Spinal cord (tissue), 10 donors: ENCODE results near the gene INO80. TPM values are rescaled to one million over a fixed set of nuclear protein-coding genes. Genes with fewer than 3 reads are reported as not detected.

Experiments used
- DNase-seq, 6 donors: peaks; one replicate each; pipeline versions ENCODE4 v3.0.0 to v3.0.0-alpha.2; 2013 to 2015; ENCODE audit warnings: low spot score in 6 of 6, low read depth in 4 of 6
- H3K27ac ChIP-seq: one replicate; pipeline ENCODE4 v1.5.1; 2013; ENCODE audit warnings: low read depth, low read length, control low read depth
- H3K27me3 ChIP-seq: one replicate; pipeline ENCODE4 v1.6.1; 2013; ENCODE audit warnings: low read length; ENCODE audit not compliant: control insufficient read depth, insufficient read depth
- H3K36me3 ChIP-seq: one replicate; pipeline ENCODE4 v1.6.1; 2013; ENCODE audit warnings: low read length; ENCODE audit not compliant: control insufficient read depth, insufficient read depth
- H3K4me1 ChIP-seq: one replicate; pipeline ENCODE4 v1.6.1; 2013; ENCODE audit warnings: low read length; ENCODE audit not compliant: control insufficient read depth, insufficient read depth
- H3K4me3 ChIP-seq: one replicate; pipeline ENCODE4 v1.5.1; 2013; ENCODE audit warnings: low read depth, low read length, control low read depth
- H3K9me3 ChIP-seq: one replicate; pipeline ENCODE4 v1.6.1; 2013; ENCODE audit warnings: low read length; ENCODE audit not compliant: control insufficient read depth, insufficient read depth
- WGBS: methylation state at CpG from one replicate; pipeline ENCODE4 v1.1.5; 2013; ENCODE audit warnings: missing lambda C conversion rate; ENCODE audit not compliant: insufficient coverage; 5-methylcytosine and 5-hydroxymethylcytosine counted together
- polyA plus RNA-seq, 2 donors: library from polyadenylated mRNA; unstranded; fragments of 120-200 nt; gene quantifications; one replicate each; pipeline ENCODE4 v1.2.1, GENCODE V29; 2013; ENCODE audit not compliant: insufficient read length in 2 of 2
- total RNA-seq, 2 donors: library from RNA; depleted of rRNA in 1 of 2; stranded (reverse); fragments of 120-200 nt in 1 of 2; fragments of >200 nt in 1 of 2; gene quantifications; one replicate each; pipeline versions ENCODE4 v1.2.3 to v1.2.4, GENCODE V29; 2013 to 2014
- donor health status: healthy.

Gene INO80
- total and polyA plus RNA-seq, 4 donors = 15.9 to 27.8 (median 19.3) TPM

DNA sequence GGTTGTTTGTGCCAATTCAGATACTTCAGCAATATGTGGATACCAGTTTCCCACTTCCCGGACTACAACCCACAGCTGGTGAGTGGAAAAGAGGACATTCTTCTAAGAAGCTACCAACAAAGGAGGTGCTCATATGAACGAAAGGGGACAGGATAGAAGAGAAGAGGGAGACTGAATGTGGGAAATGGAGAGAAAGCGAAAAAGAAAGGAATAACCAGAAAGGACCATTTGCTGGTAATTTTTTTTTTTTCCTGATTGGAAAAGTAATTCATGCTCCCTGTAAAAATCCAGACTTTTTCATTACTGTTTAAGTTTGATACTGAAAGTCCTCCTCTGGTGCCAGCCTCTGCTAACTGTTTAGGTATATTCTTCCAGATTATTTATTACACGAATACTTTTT lies 164.3 kb downstream of the INO80 start:
- no peak for DNase-seq
- no peaks in the 10 kb centered on the region for H3K9me3 ChIP-seq
- H3K4me3 ChIP-seq = no peak overlapping the region
- 71% methylated on average over 1 of the region's 4 CpGs for WGBS
- peaks cover 16% of the 10 kb centered on the region for H3K27me3 ChIP-seq
- H3K36me3 ChIP-seq = peaks cover 17% of the 10 kb centered on the region
- no peak overlapping the region for H3K27ac ChIP-seq
- peaks cover 39% of the 10 kb centered on the region for H3K4me1 ChIP-seq

DNA sequence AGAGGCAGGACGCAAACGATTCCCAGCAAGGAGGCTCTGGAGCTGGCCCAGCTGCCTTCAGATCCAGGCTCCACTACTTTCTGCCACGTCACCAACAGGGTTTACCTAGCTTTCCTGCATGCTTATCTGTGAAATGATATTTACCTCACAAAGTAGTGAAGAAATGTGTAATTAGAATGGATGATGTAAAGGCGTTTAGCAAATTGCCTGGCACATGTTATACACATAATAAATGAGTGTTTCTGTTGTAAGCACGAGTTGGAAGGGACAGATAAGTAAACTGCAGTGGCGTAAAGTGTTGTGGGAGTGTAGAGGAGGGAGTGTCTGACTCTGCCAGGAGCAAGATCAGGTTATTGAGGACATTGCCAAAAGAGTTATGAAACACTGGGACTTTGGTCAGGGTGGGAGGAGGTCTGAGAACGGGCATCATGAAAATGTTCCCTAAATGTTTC lies 166.3 kb downstream of the INO80 start:
- Histone ChIP-seq H3K27ac (no peak overlapping the region), H3K4me3 (no peak overlapping the region), H3K9me3 (no peaks in the 10 kb centered on the region), H3K36me3 (no peaks in the 10 kb centered on the region), H3K27me3 (peaks cover 16% of the 10 kb centered on the region), H3K4me1 (peaks cover 21% of the 10 kb centered on the region)
- 50% methylated on average over 2 of the region's 7 CpGs for WGBS
- DNase-seq = no peak

DNA sequence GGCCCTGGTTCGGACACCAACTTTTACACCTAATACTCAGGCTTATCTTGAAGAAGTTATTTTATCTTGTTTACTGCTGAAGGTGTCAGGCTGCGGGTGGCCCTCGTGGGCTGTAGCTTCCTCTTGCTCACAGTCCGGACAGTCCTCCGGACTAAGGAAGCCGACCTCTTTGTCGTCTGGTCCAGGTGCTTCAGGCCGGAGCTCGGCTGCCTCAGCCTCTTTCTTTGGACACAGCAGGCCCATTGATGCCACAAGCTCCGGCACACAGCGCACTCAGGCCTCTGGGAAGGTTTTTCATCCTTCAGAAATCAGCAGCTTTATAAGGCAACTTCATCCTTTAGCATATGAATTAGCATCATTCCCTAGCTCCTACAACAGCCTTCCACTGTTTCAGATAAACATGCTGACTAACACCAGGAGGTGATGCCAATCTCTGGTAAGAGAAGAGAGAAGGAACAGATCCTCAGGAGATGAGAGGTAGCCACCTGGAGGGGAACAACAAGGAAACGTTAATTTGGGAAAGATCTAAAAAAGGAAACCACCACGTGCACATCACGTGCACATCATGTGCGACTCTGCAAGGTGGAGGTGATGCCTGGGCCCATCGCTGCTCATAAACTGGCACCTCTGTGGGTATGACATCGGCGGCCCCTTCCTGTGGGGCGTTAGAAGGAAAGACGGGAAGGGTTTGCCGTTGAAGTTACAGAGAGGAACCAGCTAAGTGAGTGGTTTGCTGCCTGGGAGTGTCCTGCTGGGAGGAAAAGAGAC lies 167.2 kb downstream of the INO80 start:
- no peaks in the 10 kb centered on the region for H3K36me3 ChIP-seq

DNA sequence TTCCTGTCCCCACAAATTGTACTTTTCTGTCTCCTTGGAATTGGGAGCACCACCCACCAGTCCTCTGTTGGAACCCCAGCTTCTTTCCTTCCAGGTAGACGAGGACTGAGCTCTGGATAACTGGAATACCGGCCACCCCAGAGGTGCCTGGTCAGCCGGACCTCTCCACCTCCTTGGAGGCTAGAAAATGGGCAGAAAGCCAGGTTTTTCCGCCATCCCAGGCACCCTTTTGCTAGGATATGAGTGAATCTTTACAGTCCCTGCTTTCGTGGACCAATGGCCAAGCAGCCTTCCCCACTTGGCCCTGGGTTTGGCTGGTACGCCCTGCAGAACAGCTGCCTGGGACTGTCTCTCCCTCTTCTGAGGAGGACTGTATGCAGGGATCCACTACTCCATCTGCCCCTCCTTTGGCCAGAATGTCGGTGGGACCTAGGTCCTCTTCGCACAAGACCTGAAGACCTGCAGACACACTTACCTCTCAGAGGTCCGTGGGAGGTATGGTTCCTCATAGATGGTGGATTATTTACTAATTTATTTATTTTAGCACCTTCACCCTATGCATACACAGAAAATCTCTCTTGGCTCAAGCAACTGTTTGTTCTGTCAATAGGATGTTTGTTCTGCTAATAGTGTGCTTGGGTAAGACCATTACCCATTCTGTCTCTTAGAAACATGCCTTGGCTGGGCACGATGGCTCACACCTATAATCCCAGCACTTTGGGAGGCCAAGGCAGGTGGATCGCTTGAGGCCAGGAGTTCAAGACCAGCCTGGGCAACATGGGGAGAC lies 171.4 kb downstream of the INO80 start:
- no peak for DNase-seq
- peaks cover 22% of the 10 kb centered on the region for H3K27me3 ChIP-seq
- H3K4me3 ChIP-seq = no peak overlapping the region
- H3K9me3 ChIP-seq = no peaks in the 10 kb centered on the region
- H3K27ac ChIP-seq = no peak overlapping the region
- peaks cover 27% of the 10 kb centered on the region for H3K4me1 ChIP-seq
- H3K36me3 ChIP-seq = no peaks in the 10 kb centered on the region
- WGBS = 89% methylated on average over 6 of the region's 11 CpGs

More for the DNA sequence above, 167.2 kb downstream of the INO80 start:
- H3K9me3 ChIP-seq = no peaks in the 10 kb centered on the region
- DNase-seq = no peak
- H3K4me3 ChIP-seq = no peak overlapping the region
- peaks cover 17% of the 10 kb centered on the region for H3K4me1 ChIP-seq
- H3K27ac ChIP-seq = no peak overlapping the region
- WGBS = 76% methylated on average over 19 of the region's 21 CpGs
- H3K27me3 ChIP-seq = peaks cover 22% of the 10 kb centered on the region

DNA sequence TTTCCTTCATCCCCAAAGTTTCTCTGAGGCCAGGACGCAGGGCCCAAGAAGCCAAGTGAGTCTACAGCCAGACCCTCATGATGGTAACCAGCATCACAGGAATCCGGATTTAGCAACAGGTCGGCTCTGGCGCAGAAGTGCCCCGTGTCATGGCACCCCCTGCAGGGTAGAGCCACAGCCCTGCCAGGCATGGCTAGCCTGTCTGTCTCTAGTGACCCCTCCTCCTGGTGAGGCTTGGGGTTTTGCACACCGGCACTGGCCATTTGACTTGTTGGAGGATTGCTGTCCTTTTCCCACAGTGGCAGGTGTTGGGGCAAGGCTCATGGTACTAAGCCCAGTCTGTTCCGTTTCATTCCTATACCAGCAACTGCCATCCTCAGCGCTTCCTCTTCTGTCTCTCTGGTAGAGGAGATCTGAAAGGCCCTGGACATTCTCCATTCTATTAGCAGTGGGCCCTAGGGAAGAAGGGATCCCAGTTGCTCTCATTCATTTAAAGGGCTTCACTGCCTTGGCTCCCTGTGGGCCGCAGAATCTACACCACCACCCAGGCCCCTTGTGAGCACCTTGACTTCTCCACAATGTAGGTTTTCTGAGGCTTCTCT lies 172.2 kb downstream of the INO80 start:
- Histone ChIP-seq H3K36me3 (no peaks in the 10 kb centered on the region), H3K27ac (no peak overlapping the region), H3K27me3 (peaks cover 16% of the 10 kb centered on the region), H3K9me3 (no peaks in the 10 kb centered on the region), H3K4me1 (peaks cover 27% of the 10 kb centered on the region), H3K4me3 (no peak overlapping the region)
- no peak for DNase-seq
- WGBS = 97% methylated on average over 7 of the region's 9 CpGs

DNA sequence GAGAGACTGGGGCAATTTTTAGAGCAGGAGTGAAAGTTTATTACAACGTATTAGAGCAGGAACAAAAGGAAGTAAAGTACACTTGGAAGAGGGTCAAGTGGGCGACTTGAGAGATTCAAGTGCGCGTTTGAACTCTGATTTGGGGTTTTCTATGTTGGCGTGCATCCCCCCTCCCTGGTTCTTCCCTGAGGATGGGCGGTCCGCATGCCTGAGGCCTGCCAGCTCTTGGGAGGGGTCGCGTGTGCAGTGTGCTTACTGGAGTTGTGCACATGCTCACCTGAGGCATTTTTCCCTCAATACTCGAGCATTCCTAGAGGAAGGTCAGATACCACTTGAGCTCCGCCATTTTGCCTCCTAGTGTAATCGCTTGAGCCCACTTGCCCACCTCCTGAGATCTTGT lies 173.2 kb downstream of the INO80 start:
- H3K27me3 ChIP-seq = peaks cover 16% of the 10 kb centered on the region
- peaks cover 6% of the 10 kb centered on the region for H3K36me3 ChIP-seq
- H3K4me1 ChIP-seq = peaks cover 28% of the 10 kb centered on the region
- WGBS = 94% methylated on average over 8 of the region's 12 CpGs
- no peak overlapping the region for H3K27ac ChIP-seq
- H3K9me3 ChIP-seq = no peaks in the 10 kb centered on the region
- H3K4me3 ChIP-seq = no peak overlapping the region
- DNase-seq = no peak

DNA sequence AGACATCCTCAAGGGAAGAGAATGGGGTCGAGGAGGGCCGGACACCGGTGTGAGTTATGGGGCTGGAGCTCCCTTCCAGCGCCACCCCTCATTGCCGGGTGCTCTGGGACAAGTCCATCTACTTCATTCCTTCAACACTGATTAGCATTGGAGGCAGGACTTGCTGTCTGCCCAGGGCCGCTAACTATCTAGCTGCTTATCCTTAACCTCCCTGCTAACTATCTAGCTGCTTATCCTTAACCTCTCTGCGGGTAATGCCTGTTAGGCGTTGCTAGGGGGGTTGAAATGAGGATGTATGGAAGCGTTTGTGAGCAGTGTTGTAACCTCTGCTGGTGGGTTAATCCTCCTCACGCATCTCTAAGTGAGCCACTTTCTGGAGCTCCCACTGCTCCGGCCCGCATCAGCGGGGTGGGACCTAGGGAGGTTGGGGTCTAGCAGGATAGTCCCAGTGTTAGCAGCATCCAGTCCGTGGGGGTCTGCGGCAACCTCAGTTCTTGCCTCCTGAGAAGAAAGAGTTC lies 173.7 kb downstream of the INO80 start:
- WGBS = 49% methylated on average over 10 of the region's 15 CpGs
- peak overlapping the region; percentile 52 for H3K27ac ChIP-seq
- H3K36me3 ChIP-seq = peaks cover 11% of the 10 kb centered on the region
- DNase-seq = no peak
- H3K4me3 ChIP-seq = peak overlapping the region; percentile 58
- H3K9me3 ChIP-seq = no peaks in the 10 kb centered on the region
- peaks cover 16% of the 10 kb centered on the region for H3K27me3 ChIP-seq
- peaks cover 32% of the 10 kb centered on the region for H3K4me1 ChIP-seq

DNA sequence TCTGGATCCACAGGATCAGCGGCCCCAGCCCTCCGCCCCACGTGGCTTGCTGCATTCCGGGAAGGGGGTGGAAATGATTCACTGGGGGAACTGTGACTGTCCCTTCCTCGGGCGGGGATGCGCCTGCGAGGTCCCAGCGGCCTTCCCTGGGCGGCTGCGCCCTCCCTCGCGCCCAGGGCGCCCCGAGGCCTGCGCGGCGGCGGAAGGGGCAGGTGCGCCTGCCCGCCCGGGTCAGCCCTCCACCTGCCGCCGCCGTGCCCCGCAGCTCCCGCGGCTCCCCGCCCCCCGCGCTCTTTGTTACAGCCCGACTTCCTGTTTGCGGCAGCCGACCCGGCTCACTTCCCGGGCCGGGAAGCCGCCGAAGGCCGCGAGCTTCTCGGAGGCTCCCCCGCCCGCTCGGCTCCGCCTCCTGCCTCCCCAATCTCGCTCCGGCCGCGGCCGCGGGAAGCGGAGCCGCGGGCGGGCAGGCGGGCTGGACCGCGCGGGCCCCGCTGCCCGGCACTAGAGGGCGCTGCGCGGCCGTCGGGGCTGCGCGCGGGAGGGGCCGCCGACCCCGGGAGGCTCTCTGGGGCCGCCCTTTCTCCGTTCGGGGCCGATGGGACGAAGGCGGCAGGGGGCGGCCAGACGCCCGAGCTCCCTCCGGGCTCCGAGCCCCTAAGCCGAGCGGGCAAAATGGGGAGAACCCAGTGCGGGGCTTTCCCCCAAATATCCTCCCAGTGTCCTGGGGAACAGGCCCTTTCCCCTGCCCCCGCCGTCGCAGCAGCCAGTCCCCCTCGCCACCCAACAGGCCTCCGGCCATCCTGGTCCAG lies 174.3 kb downstream of the INO80 start:
- peaks cover 16% of the 10 kb centered on the region for H3K27me3 ChIP-seq
- H3K4me3 ChIP-seq = peak overlapping the region; percentile 58
- peak in 2 of 6 donors; percentile 86 for DNase-seq
- no peaks in the 10 kb centered on the region for H3K9me3 ChIP-seq
- peaks cover 11% of the 10 kb centered on the region for H3K36me3 ChIP-seq
- H3K27ac ChIP-seq = peak overlapping the region; percentile 52
- peaks cover 35% of the 10 kb centered on the region for H3K4me1 ChIP-seq
- WGBS = under 1% methylated on average over 88 of the region's 92 CpGs

DNA sequence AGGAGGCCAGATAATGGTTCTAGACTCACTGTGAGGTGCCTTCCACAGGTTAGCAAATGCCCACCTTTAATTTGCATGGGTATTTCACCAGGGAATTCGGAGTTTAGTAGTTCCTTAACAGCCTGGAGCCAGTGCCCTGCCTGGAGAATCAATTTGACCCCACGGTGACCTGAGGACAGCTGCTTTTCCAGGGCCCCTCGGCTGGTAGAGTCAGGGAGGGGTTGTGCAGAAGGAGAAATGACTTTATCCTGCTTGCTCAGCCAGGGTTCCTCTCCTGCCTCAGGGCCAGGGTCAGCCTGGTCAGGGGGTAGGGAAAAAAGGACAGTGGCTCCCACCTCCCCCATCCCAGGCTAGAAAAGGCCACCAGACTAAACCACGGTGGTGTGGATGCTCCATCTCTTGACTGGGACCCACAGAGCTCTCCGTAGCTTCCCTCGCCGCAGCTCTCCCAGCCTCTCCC lies 175.0 kb downstream of the INO80 start:
- Histone ChIP-seq H3K27ac (peak overlapping the region; percentile 42), H3K4me1 (peaks cover 35% of the 10 kb centered on the region), H3K36me3 (peaks cover 15% of the 10 kb centered on the region), H3K4me3 (peak overlapping the region; percentile 24), H3K9me3 (no peaks in the 10 kb centered on the region), H3K27me3 (peaks cover 16% of the 10 kb centered on the region)
- no peak for DNase-seq
- WGBS = 11% methylated on average over 6 of the region's 7 CpGs
